Breast epithelium (tissue), 3 donors: Measurements from ENCODE around the gene SYT15B.
"Not testable (repeated sequence)": the region's sequence is repeated elsewhere in the genome, so short reads cannot be mapped to it uniquely, and the experiment has no call there.

Source experiments
- POLR2A ChIP-seq: fragments of 450-650 bp; IDR thresholded peaks from one replicate; pipeline ENCODE4 v1.6.1; 2016; ENCODE audit warnings: antibody characterized with exemption, mild to moderate bottlenecking, moderate library complexity
- POLR2AphosphoS5 ChIP-seq, 3 donors: sonication (generic); formaldehyde crosslinking; IDR thresholded peaks; one replicate each; pipeline ENCODE4 v1.6.1; 2017; ENCODE audit warnings: antibody characterized with exemption in 3 of 3
- TF ChIP-seq, protein P1 (sequence below), 3 donors: fragments of 450-650 bp; IDR thresholded peaks; one replicate each; pipeline ENCODE4 v1.5.1; 2016 to 2017; ENCODE audit warnings: antibody characterized with exemption in 3 of 3, mild to moderate bottlenecking in 3 of 3, moderate library complexity in 3 of 3

DNA sequence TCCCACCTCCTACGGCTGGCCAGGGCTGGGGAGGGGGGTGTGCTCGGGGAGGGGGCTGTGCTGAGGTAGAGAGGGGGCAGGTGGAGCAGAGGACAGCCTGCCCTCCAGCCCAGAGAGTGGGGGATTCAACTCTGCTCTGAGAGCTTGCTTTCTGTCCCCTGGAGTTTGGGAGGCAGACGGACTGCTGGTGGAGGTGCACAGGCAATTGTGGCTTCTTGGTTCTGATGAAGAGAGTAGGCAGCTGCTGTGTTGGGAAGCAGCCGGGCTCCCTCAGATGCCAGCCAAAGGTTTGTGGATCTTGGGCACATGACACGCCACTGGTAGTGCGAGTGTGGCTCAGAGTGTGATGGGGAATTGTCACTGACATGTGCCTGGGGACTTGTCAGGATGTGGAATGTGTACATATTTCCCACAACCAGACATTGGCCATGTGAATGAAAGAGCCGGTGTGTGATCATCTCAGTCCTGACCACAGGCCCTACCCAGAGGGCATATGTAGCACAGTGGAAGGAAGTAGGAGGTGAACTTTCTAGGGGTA, 5.3 kb upstream of the SYT15B start:
- not testable (repeated sequence) for TF ChIP-seq POLR2A; POLR2AphosphoS5 (IDR thresholded peaks at IDR 0.05)
- TF ChIP-seq, protein P1, sequence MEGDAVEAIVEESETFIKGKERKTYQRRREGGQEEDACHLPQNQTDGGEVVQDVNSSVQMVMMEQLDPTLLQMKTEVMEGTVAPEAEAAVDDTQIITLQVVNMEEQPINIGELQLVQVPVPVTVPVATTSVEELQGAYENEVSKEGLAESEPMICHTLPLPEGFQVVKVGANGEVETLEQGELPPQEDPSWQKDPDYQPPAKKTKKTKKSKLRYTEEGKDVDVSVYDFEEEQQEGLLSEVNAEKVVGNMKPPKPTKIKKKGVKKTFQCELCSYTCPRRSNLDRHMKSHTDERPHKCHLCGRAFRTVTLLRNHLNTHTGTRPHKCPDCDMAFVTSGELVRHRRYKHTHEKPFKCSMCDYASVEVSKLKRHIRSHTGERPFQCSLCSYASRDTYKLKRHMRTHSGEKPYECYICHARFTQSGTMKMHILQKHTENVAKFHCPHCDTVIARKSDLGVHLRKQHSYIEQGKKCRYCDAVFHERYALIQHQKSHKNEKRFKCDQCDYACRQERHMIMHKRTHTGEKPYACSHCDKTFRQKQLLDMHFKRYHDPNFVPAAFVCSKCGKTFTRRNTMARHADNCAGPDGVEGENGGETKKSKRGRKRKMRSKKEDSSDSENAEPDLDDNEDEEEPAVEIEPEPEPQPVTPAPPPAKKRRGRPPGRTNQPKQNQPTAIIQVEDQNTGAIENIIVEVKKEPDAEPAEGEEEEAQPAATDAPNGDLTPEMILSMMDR (IDR thresholded peaks at IDR 0.05) = not testable (repeated sequence)
